Esophagus squamous epithelium (tissue), 4 donors: ENCODE results near the gene ATL1.

Experiments used
- POLR2A ChIP-seq, 4 donors: fragments of 450-650 bp; IDR thresholded peaks; one replicate each; pipeline ENCODE4 v1.6.1; 2017; ENCODE audit warnings: antibody characterized with exemption in 4 of 4, mild to moderate bottlenecking in 4 of 4, moderate library complexity in 3 of 4
- TF ChIP-seq, protein P1 (sequence below), 6 experiments: fragments of 450-650 bp in 4 of 6; fragments of 200-600 bp in 2 of 6; sonication (generic) in 2 of 6; IDR thresholded peaks; one replicate each; pipeline ENCODE4 v1.5.1; 2016 to 2019; ENCODE audit warnings: antibody characterized with exemption in 6 of 6, mild to moderate bottlenecking in 4 of 6, moderate library complexity in 4 of 6

DNA sequence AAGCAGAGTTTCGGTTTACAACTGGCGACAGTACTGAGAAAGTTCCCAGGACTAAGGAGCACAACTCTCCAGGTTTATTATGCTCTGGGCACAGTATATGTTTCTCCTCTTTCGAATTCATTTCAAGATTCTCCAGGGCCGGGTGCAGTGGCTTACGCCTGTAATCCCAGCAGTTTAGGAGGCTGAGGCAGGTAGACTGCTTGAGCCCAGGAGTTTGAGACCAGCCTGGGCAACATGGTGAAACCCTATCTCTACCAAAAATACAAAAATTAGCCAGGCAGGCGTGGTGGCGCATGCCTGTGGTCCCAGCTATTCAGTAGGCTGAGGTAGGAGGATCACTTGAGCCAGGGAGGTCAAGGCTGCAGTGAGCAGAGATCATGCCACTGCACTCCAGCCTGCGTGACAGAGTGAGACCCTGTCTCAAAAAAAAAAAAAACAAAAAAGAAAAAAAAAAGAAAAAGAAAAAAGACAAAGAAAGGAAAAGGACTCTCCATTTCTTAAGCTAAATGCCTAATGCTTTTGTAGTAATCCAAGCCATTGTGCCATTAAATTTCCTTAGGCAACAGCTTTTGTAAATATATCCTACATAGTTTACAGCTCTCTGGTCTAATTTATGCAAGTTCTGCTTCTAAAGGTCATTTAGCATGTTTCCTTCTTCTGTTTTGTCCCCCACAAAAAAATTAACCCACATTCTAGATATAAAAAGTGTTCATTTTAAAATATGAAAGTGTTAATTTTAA lies 34.8 kb downstream of the ATL1 start:
- TF ChIP-seq, protein P1, sequence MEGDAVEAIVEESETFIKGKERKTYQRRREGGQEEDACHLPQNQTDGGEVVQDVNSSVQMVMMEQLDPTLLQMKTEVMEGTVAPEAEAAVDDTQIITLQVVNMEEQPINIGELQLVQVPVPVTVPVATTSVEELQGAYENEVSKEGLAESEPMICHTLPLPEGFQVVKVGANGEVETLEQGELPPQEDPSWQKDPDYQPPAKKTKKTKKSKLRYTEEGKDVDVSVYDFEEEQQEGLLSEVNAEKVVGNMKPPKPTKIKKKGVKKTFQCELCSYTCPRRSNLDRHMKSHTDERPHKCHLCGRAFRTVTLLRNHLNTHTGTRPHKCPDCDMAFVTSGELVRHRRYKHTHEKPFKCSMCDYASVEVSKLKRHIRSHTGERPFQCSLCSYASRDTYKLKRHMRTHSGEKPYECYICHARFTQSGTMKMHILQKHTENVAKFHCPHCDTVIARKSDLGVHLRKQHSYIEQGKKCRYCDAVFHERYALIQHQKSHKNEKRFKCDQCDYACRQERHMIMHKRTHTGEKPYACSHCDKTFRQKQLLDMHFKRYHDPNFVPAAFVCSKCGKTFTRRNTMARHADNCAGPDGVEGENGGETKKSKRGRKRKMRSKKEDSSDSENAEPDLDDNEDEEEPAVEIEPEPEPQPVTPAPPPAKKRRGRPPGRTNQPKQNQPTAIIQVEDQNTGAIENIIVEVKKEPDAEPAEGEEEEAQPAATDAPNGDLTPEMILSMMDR (IDR thresholded peaks at IDR 0.05), result no peak
- TF ChIP-seq POLR2A (IDR thresholded peaks at IDR 0.05), result no peak
